ENCODE data around the gene INAFM2.

INAFM2 gene

DNA sequence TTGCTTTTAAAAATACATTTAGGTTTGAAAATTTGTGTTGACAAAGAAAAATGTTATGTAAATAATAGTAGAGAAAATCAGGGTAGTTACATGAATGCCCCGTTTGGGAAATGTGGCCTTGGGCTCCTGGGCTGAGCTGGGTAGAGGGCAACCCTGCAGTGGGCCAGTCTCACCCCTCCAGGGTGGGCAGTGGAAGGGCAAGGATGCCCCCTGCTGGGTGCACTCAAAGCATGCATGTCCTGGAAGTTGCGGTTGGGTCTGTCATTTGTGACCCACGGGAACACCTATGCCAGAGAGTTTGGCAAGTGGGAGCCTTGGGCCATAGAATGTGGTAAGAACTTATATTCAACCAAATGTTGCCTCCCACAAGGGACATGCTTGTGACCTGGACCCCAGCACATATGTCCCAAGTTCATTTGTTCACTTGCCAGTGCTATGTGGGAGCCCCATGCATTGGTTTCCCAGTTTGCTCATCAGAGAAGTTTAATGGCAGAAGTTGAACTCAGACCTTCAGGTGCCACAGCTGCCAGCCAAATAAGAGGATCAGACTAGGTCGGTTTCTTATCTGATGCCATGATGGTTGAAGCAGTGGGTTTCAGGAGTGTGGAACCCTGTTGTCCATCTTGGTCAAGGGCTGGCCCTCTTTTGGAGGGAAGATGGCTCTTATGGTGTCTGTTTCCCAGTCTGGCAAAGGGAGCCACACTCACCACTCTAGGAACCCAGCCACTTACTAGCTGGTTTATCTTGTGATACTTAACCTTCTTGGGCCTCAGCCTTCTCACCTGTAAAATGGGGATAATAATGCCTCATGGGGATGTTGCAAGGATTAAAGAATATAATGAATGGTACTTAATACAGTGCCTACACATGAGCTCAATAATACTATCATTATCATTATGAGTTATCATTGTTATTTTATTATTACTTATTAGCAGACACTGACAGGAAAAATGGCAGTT lies 13.2 kb upstream of the INAFM2 start:
- TF ChIP-seq, protein P1, sequence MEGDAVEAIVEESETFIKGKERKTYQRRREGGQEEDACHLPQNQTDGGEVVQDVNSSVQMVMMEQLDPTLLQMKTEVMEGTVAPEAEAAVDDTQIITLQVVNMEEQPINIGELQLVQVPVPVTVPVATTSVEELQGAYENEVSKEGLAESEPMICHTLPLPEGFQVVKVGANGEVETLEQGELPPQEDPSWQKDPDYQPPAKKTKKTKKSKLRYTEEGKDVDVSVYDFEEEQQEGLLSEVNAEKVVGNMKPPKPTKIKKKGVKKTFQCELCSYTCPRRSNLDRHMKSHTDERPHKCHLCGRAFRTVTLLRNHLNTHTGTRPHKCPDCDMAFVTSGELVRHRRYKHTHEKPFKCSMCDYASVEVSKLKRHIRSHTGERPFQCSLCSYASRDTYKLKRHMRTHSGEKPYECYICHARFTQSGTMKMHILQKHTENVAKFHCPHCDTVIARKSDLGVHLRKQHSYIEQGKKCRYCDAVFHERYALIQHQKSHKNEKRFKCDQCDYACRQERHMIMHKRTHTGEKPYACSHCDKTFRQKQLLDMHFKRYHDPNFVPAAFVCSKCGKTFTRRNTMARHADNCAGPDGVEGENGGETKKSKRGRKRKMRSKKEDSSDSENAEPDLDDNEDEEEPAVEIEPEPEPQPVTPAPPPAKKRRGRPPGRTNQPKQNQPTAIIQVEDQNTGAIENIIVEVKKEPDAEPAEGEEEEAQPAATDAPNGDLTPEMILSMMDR (IDR thresholded peaks at IDR 0.05; ENCODE audit: extremely low read depth, insufficient read depth, missing control alignments): peak; percentile 79
- in situ Hi-C loops (cut with MboI; ENCODE audit: low pct_unique_long_range_greater_than_20kb, low sequenced_read_pairs, unreplicated experiment): no loop called here
- peak; percentile 53 for DNase-seq (ENCODE audit: low spot score)

DNA sequence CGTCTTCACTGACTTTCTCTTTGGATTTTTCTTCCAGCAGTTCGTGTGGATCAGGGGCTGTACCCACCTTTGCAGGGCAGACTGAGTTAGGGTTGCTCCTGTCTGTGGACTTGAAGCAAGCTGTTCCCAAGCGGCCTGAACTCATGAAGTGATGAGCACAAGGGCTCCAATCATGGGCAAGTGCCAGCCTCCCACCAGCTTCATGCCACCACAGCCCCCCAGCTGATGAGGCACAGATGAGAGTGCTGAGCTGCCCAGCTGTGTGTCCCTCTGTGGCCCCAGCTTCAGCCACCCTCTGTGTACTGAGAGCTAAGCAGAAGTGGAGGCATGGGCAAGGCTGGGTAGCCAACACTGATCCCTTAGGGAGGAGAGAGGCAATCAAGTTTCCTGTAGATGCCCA lies 12.5 kb upstream of the INAFM2 start:
- in situ Hi-C loops (cut with MboI; ENCODE audit: low pct_unique_long_range_greater_than_20kb, low sequenced_read_pairs, unreplicated experiment): no loop called here
- TF ChIP-seq, protein P1 (IDR thresholded peaks at IDR 0.05; ENCODE audit: extremely low read depth, insufficient read depth, missing control alignments): no peak
- no peak for DNase-seq (ENCODE audit: low spot score)

DNA sequence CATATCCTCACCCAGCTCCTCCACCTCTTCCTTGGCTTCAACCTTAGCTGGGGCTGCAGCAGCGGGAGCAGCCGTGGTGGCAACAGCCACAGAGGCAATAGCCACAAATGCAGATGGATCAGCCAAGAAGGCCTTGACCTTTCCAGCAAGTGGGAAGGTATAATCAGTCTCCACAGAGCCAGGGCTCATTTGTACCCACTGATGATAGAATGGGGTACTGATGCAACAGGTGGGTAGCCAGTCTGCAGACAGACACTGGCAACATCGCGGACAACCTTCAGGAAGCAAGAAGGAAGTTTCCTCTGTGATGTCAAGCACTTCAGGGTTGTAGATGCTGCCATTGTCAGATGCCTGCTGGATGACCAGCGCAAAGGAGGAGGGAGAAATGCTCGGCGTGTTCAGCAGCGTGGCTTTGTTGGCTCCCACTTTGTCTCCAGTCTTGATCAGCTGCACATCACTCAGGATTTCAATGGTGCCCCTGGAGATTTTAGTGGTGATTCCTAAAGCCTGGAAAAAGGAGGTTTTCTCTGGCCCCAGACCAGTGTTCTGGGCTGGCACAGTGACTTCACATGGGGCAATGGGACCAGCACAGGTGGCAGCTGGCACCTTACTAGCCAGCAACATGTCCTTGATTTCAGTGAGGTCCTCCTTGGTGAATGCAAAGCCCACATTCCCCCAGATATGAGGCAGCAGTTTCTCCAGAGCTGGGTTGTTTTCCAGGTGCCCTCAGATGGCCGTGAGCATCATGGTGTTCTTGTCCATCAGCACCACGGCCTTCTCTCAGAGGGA lies 10.9 kb upstream of the INAFM2 start:
- TF ChIP-seq, protein P1 (IDR thresholded peaks at IDR 0.05; ENCODE audit: extremely low read depth, insufficient read depth, missing control alignments): no peak
- in situ Hi-C loops (cut with MboI; ENCODE audit: low pct_unique_long_range_greater_than_20kb, low sequenced_read_pairs, unreplicated experiment): no loop called here
- DNase-seq (ENCODE audit: low spot score): no peak

DNA sequence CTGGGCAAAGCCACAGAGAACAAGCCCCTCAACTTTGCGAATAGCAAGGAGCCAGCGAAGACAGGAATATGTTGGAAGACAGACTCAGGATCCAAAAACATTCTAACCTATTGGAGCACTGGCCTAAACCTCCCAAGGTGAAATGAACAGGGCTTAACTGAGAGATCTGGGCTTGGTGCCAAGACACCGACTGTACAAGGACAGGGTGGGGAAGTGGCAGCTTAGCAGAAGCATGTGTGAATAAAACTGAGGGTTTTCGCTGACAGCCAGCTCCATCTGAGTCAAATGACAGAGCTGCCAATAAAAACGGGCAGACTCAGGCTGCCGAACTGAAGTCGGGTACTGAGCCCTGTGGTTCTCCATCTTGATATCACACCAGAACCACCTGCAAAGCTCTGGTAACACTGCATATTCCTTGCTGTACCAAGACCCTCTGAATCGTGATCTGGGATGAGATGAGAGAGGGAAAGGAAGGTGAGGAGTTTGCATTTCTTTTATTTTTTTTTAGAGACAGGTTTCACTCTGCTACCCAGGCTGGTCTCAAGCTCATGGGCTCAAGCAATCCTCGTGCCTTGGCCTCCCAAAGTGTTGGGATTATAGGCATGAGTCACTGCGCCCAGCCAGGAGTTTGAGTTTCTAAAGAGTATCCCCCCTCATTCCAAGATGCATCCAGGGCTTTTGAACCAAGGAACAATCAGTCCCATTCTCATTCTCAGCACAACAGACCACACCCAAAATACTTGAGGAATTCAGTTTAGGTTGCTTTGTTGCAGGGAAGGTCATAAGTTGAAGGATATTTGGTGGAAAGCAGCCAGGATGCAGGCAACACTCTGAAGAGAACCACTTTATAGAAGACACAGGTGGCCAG lies 9.7 kb upstream of the INAFM2 start:
- in situ Hi-C loops (cut with MboI; ENCODE audit: low pct_unique_long_range_greater_than_20kb, low sequenced_read_pairs, unreplicated experiment): no loop called here
- TF ChIP-seq, protein P1 (IDR thresholded peaks at IDR 0.05; ENCODE audit: extremely low read depth, insufficient read depth, missing control alignments): no peak

DNA sequence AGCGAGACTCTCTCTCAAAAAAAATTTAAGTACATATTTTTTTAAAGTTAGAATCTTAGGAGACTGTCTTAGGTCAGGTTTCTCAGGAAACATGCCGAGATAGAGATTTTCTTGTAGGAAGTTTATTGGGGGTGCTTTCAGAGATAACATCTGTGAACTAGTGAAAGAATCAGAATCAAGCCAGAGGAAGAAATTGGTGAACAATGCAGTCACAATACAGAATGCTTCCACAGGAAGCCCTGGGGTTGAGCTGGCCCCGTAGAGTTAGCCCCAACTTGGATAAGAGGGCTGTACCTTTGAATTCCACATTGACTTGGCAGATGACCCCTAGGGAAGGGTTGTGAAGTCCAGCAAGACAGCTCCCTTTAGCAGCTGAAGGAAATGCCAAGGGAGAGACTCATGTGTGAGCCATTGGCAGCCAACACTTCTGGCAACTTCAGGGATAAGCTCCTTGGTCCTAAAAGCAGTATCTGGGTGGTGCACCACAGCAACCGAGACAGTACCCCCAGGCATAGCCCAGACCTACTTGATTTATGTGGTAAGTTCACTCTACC lies 8.7 kb upstream of the INAFM2 start:
- in situ Hi-C loops (cut with MboI; ENCODE audit: low pct_unique_long_range_greater_than_20kb, low sequenced_read_pairs, unreplicated experiment): no loop called here
- TF ChIP-seq, protein P1 (IDR thresholded peaks at IDR 0.05; ENCODE audit: extremely low read depth, insufficient read depth, missing control alignments): no peak

More for the DNA sequence above, 9.7 kb upstream of the INAFM2 start:
- DNase-seq (ENCODE audit: low spot score): no peak

More for the DNA sequence above, 8.7 kb upstream of the INAFM2 start:
- no peak for DNase-seq (ENCODE audit: low spot score)
